GM04503 (cell line): Measurements from ENCODE around the gene RPS19.
"Not testable (repeated sequence)": the region's sequence is repeated elsewhere in the genome, so short reads cannot be mapped to it uniquely, and the experiment has no call there.

ENCODE experiments used
- DNase-seq: peaks from one replicate; pipeline ENCODE4 v3.0.0-alpha.2; 2012; ENCODE audit warnings: low read depth

RPS19 gene

DNA sequence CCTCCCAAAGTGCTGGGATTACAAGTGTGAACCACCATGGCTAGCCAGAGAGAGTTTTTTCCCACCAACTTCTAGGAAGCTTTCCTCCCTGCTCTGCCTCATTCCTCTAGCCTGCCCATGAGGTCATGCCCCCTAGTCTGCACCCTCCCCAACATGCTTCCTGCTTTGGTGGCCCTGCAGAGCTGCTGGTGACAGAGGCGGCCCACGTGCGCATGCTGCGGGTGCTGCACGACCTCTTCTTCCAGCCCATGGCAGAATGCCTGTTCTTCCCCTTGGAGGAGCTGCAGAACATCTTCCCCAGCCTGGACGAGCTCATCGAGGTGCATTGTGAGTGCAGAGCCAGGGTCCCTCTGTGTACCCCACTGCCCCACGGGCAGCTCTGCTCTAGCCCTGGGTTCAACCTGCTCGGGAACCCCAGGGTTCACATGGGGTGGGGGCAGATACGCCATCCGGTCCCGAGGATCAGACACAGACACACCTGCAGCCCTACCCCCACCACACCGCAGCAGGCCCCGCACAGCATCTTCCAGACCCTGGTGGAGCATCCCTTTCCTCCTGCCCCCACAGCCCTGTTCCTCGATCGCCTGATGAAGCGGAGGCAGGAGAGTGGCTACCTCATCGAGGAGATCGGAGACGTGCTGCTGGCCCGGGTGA lies 41.8 kb downstream of the RPS19 start:
- no peak for DNase-seq

DNA sequence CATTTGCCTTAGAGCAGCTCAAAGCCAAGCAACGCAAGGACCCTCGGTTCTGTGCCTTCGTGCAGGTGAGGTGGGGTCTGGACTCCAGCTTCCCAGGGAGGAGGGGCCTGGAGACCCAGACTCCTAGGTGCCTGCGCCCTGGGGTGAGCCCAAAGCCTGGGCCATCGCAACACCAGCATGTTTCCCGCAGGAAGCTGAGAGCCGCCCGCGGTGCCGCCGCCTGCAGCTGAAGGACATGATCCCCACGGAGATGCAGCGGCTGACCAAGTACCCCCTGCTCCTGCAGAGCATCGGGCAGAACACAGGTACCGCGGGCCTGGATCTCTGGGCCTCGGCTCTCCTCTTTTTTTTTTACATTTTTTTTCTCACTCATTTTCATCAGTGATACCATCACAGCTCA lies 42.5 kb downstream of the RPS19 start:
- no peak for DNase-seq

DNA sequence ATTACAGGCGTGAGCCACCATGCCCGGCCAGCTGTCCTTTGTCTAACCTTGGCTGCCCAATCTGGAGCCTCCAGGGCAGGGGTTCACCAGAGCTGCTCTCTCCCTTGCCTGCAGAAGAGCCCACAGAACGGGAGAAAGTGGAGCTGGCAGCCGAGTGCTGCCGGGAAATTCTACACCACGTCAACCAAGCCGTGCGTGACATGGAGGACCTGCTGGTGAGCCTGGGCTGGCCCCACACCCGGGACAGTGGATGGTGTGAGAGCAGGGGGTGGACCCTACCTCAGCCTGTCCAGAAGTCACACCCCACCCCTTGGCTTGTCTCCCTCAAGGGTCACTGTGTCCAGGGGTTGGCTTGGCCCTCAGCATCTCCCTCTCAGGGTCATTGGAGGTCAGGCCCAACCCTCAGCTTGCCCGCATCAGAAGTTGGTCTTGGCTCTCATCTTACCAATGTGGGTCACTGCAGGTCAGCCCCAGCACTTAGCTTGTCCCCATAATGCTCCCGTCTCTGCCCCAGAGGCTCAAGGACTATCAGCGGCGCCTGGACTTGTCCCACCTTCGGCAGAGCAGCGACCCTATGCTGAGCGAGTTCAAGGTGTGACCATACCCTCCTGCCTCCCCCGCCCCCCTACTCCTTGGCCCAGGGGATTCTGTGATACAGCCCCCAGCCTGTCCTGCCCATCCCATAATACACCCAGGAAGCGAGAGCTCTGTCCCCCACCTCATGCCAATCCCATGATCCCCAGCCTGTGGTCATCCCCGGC lies 43.3 kb downstream of the RPS19 start:
- no peak for DNase-seq

DNA sequence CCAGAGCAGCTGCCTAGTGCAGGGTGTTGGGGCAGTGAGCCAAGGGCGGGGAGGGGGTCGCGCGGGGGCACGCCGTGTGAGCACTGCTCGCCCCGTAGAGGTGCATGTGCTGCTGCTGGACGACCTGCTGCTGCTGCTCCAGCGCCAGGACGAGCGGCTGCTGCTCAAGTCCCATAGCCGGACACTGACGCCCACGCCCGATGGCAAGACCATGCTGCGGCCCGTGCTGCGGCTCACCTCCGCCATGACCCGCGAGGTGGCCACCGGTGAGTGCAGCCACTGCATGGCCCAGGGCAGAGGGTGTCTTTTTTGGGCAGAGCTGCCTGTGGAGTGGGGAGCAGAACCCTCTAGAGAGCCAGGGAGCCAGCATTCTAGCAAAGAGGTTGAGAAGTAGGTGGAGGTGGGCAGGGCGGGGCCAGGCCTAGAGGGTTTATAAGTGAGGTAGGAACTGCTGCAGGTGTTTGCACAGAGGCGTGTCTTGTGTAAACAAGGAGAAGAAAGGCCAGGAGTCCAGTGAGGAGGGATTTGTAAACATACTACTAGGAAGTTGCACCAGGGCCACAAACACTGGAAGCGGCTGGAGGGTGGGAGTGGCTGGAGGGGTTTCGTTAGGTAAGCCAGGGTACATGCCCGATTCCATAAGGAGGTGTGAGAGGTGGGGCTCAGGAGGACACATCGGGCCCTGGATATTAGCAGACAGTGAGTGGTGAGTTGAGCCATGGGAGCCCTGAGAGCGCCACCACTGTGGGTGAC lies 44.2 kb downstream of the RPS19 start:
- DNase-seq: no peak

DNA sequence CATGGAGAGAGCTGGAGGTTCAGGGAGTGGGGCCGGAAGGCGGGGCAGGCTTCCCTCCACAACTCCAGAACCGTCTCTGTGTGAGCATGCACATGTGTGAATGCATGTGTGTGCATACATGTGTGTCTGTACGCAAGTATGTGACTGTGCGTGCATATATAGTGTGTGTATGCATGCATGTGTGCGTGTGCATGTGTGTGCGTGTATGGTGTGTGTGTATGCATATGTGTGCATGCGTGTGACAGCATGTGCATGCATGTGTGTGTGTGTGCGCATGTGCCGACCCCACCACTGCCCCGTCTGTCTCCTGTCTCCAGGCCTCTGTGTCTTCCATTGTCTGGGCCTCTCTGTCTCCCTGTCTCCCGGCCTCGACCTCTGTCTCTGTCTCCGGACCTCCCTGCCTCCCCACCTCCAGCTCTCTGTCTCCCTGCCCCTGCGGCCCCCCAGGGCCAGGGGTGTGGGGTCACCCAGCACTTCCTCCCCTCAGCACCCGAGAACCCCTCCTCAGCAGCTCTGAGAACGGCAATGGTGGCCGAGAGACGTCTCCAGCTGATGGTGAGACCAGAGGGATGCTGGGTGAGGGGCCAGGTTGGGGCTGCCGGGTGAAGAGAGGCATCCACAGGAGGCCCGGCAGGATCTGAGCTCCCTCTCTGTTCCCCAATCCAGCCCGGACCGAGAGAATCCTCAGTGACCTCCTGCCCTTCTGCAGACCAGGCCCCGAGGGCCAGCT lies 45.4 kb downstream of the RPS19 start:
- DNase-seq: no peak

DNA sequence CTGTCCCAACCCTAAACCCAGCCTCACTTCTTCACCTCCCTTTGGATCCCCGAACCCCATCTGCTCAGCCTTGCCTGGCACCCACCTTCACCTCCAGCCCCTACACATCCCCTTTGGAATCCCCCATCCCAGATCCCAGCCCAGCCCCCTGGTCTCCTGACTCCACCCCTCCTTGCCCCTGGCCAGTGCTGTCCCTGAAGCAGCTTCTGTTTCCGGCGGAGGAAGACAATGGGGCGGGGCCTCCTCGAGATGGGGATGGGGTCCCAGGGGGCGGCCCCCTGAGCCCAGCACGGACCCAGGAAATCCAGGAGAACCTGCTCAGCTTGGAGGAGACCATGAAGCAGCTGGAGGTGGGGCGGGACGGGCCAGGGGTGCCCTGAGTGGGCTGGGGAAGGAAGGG lies 46.2 kb downstream of the RPS19 start:
- no peak for DNase-seq

DNA sequence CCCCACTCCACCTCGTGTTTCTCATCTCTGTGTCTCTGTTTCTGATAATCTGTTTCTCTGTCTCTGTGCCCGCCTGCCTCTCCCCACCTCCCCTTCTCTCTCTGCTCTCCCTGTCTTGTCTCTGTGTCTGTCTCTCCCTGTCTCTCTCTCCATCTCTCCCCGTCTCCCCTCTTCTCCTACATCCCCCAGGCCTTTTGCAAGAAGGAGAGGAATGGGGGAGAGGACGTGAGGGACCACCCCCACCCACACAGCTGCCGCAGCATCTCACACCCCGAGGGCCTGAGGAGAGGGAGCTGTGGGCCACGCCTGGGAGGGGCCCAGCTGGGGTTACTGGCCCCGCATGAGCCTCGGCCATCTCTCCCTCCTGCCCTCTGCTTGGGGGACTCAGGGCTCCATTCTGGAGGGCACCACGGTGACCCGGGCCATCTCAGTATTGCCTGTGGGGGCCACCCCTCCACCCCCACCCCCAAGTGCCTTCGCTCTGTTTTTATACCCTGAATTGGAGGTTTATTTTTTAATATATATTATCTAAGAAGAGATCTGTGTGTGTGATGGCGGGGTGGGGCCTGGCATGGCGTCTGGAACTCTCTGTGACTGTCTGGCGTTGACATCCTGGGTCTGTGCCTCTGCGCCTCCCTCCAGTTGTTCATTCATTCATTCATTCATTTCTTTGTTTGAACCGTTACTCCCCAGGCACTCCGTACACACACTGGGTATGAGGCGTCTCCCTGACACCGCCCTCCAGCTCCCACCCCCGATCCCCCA lies 47.0 kb downstream of the RPS19 start:
- DNase-seq: no peak

DNA sequence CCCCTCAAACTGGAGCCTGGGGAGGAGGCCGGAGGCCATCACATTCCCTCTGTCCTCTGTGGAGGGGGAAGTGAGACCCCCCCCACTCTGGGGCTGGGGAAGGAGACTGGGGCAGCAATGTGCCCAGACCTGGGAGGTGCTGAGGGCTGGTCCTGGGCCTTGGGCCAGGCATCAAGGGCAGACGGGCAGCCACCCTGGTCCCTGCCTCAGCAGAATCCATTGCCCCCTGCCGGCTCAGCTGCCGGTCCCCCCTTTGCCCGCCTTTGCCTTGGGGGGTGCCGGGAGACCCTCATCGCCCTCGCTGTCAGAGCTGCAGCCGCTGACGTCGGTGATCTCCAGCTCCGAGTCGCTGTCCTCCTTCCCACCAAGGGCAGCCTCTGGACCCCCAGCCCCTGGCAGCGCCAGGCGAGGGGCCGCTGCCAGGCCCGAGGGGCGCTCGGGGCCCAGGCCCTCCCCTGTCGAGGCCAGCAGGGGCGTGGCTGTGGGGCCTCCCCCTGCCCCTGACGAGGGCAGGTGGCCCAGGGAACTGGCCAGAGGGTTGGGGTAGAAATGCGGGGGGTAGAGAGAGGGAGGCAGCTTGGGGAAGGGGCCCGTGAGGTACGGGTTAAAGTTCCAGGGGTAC lies 48.0 kb downstream of the RPS19 start:
- no peak for DNase-seq

DNA sequence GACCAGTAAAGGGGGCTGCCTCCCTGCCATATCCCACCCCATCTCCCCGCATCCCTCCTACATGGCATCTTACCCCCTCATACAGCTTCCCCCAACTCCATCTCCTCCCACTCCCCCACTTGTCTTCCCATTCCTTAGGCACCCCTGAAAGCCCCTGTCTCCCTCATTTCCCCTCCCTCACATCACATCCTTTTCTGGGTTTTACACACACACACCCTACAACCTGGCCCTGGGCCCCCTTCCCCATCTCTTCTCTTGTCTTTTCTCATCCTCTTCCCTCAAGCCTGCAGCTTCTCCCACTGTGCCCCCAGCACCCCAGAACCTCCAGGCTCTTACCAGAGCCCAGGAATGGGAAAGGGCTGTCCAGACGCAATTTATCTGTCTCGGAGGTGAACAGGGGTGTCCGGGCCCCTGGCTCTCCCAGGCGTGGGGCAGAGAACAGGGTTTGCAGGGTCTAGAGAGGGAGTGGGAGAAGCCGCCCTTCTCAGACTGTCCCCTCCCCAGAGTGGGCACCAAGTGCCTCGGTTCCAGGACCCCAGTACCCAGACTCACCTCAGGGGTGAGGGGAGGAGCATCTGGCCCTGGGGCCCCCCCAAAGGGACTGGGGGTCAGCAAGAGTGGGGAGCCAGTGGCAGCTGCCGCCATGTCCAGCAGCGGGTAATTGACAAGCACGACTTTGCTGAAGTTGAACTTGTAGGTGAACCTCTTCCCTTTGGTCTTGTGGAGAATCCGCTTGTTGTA lies 48.8 kb downstream of the RPS19 start:
- DNase-seq: no peak

DNA sequence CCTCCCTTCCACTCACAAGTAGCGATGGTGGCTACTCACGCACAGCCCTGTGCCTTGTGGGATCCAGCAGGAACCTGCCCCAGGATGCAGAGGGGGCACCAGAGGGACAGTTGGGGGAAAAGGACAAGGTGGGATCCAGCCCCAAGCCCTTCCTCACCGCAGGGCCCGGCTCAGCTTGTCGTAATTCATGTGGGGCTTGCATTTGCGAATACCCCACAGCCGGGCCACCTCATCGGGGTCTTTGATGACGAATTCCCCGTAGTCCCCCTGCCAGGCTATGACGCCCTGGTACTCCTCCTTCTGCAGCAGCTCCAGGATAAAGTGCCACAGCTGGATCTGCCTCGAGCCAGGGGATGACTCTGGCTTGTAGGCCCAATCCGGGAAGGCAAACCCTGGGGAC lies 49.7 kb downstream of the RPS19 start:
- no peak for DNase-seq

DNA sequence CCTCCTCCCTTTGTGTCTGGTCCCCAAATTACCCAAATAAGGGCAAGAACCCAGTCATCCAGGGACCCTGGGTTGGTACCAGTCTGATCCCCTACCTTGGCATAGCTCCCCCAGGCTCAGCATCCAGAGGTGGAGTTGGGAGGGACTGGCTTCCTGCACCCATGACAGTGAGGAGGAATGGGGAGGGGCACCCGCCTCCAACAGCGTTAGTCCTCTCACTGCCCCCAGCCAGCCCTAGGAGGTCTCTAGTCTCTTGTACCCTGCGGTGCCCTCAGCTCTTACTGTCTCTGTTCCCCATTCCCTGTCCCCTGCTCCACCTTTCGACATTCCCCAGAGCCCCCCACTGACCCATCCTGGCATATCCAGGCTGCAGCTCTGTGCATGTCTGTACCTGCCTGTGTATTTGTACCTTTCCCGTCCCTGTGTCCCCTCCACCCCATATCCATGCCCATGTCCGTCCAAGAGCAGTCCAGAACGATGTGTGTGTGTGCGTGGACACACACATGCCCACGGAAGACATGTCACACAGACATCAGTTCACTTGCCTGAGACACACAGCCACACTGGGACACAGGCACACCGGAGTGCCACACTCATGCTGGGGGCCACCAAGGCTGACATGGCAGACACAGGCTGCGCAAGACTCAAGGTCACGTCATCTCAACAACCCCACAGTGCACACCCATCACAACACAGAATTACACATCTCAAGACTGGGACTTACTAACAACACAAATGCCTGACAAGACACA lies 50.4 kb downstream of the RPS19 start:
- no peak for DNase-seq

DNA sequence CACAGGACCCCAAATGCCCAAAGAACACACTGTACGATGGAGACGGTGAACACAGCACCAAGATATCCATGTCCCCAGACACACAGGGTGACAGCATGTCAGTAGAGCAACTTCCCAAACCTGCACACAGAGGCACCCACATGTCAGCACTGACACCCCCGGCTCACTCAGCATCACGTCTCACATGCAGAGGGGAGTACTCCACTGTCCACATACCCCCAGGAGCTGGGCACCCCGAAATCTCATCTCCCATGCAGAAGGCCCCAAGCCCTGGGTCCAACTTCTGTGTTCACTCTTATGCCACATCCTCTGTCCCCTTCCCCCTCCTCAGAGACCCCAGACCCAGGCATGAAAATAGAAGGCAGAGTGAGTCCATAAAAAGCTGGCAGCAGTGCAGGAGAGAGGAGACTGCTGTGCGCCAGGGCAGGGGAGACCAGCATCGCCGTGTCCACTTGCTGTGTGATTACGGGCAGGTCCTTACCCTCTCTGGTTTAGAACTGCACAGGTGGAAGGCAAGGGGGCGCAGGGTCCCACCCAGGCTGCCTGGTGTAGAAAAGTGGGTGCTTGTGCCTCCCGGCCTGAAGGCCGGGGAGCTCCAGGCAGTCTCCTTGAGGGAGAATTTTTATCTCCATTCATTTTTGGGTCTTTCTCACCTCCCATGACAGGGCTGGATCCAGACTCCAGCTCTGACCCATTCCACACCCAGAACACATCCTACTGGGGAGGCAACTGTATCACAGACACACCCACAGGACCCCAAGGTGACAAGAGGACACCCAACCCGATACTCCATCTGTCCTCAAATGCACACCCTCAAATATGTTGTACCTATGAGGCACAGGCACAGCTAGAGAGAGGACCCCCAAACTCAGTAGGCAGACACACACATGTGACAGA lies 51.2 kb downstream of the RPS19 start:
- no peak for DNase-seq

DNA sequence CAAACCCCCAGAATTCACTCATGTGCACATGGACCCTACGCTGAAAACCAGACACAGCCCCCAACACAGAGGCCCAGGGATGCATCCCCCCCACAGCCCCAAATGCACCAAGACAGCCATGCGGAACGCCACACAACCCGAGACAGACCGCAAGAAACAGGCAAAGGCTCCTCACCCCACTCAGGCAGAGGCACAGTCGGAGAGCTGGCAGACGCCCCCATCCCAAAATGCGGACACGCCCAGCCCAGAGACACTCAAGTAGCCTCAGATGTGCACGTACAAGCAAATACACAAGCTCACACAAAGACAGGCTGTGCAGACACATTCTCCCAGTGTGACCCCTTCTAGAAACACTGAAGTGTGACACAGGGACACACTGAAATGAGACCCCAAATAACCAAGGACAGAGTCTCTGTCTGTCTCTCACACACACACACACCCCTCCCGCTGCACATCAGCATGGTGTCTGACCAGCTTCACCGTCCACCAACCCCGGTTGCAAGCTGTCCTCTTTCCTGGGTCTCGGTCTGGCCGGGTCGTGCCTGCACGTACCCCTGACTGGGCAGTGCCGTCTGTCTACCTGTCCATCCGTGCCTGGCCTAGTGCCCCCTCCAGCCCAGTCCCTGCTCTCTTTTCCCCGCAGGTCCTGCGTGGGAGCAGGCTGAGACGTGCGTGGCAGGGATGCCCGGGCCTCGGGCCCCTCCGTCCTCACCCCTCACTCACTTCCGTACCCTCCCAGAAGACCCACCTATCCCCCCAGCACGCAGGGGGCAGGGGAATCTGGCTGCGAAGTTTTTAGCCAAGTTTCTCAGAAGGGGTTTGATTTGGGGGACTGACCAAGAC lies 52.1 kb downstream of the RPS19 start:
- DNase-seq: no peak

DNA sequence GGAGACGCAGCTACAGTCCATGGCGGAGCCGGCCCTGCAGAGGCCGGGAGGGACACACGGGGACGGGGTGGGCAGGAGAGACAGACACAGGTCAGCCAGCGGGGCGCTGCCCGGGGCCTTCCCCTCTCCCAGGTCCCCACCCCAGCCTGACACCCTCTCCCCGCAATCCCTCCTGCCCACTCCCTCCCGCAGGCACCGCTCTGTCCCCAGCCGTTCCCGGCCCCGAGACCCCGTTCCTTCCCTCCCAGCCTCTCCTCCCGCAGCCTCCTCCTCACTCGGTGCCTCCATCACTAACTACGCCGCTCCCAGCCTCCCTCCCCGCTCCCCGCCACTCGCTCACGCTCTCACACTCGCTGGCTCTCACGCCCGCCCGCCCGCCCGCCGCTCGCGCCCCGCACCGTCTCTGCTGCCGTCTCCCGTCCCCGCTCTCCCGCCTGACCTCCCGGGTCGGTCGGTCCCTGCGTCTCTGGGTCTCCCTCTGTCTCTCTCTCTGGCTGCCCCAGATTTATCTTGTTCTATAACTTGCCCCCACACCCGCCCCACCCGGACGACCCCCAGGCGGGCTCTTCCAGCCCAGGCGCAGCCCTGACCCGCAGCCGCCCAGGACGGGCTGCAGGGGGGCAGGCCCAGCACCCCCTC lies 53.0 kb downstream of the RPS19 start:
- DNase-seq: no peak

DNA sequence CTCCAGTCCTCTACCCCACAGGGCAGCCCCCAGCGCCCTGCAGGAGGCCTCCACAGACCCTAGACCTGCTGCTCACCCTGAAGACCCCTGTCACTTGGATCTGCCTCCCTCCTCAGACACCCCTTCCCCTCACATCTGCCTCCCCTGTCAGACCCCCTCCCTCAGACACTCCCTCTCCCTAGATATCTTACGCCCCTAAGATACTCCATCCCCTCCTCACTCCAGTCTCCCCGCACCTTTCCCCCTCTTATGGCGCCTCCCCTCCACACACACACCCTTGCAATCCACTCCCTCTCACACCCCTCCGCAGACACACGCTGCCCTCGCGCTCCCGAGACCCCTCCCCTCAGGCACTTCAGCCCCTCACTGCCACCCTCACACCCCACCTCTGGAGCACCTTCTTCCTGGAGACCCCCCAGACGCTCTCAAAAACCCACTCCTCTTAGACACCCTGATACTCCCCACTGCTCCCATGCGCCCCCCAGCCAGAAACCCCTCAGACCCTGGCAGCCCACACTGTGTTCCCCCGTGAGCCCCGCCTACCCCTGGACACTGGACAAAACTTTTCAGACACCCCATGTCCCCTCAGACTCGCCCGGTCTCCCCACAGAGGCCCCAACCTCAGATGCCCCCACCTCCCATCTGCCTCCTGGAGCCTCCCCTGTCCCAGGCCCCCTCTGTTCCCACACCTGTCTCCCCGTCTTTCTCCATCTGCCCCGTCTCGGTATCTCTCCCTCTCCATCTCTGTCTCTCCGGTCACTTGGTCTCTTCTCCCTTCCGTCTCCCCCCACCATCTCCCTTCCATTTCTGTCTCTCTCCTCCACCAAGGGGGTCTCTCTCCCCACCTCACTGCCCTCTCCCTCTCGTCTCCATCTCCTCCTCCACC lies 53.7 kb downstream of the RPS19 start:
- no peak for DNase-seq

DNA sequence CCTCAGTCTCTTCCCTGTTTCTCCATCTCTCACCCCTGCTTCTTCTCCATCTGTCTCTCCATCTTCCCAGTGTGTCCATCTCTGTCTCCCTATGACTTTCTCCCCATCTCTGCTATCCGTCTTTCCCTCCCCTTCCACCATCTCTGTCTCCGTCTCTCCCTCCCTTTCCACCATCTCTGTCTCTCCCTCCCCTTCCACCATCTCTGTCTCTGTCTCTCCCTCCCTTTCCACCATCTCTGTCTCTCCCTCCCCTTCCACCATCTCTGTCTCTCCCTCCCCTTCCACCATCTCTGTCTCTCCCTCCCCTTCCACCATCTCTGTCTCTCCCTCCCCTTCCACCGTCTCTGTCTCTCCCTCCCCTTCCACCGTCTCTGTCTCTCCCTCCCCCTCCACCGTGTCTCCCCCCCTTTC lies 54.4 kb downstream of the RPS19 start:
- DNase-seq: not testable (repeated sequence)
